Measurements from ENCODE around the gene JPH2.

JPH2 gene

GRCh38 chr20:44153636-44154043 is 33.3 kb downstream of the JPH2 start:
- H3K4me3 ChIP-seq (ENCODE audit: low read depth, low read length), result no peak overlapping the region
- no peak for DNase-seq (ENCODE audit: low read depth)
- TF ChIP-seq POLR2A (IDR thresholded peaks at IDR 0.05; ENCODE audit: extremely low read depth, insufficient read length) (no peak), MAX (IDR thresholded peaks at IDR 0.05; ENCODE audit: low read depth, low read length) (no peak), MYC (IDR thresholded peaks at IDR 0.05; ENCODE audit: low read depth, low read length) (no peak)
- TF ChIP-seq, protein P1, sequence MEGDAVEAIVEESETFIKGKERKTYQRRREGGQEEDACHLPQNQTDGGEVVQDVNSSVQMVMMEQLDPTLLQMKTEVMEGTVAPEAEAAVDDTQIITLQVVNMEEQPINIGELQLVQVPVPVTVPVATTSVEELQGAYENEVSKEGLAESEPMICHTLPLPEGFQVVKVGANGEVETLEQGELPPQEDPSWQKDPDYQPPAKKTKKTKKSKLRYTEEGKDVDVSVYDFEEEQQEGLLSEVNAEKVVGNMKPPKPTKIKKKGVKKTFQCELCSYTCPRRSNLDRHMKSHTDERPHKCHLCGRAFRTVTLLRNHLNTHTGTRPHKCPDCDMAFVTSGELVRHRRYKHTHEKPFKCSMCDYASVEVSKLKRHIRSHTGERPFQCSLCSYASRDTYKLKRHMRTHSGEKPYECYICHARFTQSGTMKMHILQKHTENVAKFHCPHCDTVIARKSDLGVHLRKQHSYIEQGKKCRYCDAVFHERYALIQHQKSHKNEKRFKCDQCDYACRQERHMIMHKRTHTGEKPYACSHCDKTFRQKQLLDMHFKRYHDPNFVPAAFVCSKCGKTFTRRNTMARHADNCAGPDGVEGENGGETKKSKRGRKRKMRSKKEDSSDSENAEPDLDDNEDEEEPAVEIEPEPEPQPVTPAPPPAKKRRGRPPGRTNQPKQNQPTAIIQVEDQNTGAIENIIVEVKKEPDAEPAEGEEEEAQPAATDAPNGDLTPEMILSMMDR (IDR thresholded peaks at IDR 0.05; ENCODE audit: low read depth, low read length), result no peak

DNA sequence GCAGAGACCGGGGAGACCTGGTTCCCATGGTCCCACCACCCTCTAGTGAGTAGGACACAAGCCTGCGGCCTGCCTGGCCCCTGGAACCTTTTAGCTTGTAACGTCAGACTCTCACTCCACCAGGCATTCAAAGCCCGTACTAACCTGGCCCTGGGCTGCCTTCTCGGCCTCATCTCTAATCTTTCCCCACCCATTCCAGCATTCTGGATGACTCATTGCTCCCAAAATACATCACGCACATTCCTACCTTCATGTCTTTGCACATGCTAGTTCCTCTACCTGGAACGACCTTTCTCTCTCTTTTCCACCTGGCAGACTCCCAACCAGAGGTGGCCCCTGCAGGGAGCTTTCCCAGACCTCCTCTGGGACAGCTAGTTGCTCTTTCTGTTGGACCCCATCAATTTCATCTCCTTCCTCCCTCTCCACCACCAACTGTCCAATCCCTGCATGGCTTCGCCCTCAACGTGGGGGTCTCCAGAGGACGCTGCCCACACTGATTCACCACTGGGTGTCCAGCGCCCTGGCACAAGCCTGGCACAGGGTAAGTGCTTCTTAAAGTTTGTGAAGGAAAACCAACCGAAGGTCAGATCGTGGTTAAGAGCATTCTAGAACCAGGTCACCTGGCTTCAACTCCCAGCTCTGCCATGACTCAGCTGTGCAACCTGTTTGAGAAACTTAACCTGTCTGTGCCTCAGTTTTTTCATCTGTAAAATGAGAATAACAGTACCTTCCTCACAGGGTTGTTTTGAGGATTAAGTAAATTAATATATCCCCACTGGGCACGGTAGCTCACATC is 35.2 kb downstream of the JPH2 start:
- TF ChIP-seq, protein P1 (IDR thresholded peaks at IDR 0.05; ENCODE audit: low read depth, low read length), result no peak
- TF ChIP-seq POLR2A (IDR thresholded peaks at IDR 0.05; ENCODE audit: extremely low read depth, insufficient read length) (no peak), MAX (IDR thresholded peaks at IDR 0.05; ENCODE audit: low read depth, low read length) (no peak), MYC (IDR thresholded peaks at IDR 0.05; ENCODE audit: low read depth, low read length) (no peak)
- H3K4me3 ChIP-seq (ENCODE audit: low read depth, low read length), result no peak overlapping the region
- DNase-seq (ENCODE audit: low read depth), result no peak

DNA sequence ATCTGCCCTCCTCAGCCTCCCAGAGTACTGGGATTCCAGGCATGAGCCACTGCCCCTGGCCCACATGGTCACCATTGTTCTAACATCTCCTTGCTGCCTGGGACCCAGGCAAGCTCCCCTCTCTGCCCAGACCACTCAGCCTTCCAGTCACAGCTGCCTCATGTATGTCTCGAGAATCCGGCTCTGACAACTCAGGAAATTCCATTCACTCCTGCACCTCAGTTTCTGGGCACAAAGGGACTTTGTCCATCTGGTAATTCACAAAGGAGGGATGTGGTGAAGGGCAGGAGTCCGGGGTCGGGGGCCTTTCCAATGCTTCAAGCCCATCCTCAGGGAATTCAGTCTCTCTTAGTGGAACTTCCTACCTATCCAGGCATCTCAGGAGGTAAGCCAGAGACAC is 40.7 kb downstream of the JPH2 start:
- H3K4me3 ChIP-seq (ENCODE audit: low read depth, low read length), result no peak overlapping the region
- DNase-seq (ENCODE audit: low read depth), result no peak
- TF ChIP-seq MAX (IDR thresholded peaks at IDR 0.05; ENCODE audit: low read depth, low read length) (no peak), MYC (IDR thresholded peaks at IDR 0.05; ENCODE audit: low read depth, low read length) (no peak), POLR2A (IDR thresholded peaks at IDR 0.05; ENCODE audit: extremely low read depth, insufficient read length) (no peak)
- TF ChIP-seq, protein P1 (IDR thresholded peaks at IDR 0.05; ENCODE audit: low read depth, low read length), result no peak

GRCh38 chr20:44145131-44145775 is 41.7 kb downstream of the JPH2 start:
- H3K4me3 ChIP-seq (ENCODE audit: low read depth, low read length), result no peak overlapping the region
- TF ChIP-seq, protein P1 (IDR thresholded peaks at IDR 0.05; ENCODE audit: low read depth, low read length), result no peak
- TF ChIP-seq POLR2A (IDR thresholded peaks at IDR 0.05; ENCODE audit: extremely low read depth, insufficient read length), result no peak
- TF ChIP-seq MYC (IDR thresholded peaks at IDR 0.05; ENCODE audit: low read depth, low read length), result no peak
- TF ChIP-seq MAX (IDR thresholded peaks at IDR 0.05; ENCODE audit: low read depth, low read length), result no peak
- DNase-seq (ENCODE audit: low read depth), result no peak

- no peak for TF ChIP-seq MYC (IDR thresholded peaks at IDR 0.05; ENCODE audit: low read depth, low read length)
- TF ChIP-seq, protein P1 (IDR thresholded peaks at IDR 0.05; ENCODE audit: low read depth, low read length), result no peak
- TF ChIP-seq POLR2A (IDR thresholded peaks at IDR 0.05; ENCODE audit: extremely low read depth, insufficient read length), result no peak
- TF ChIP-seq MAX (IDR thresholded peaks at IDR 0.05; ENCODE audit: low read depth, low read length), result no peak
- DNase-seq (ENCODE audit: low read depth), result no peak
- no peak overlapping the region for H3K4me3 ChIP-seq (ENCODE audit: low read depth, low read length)
Observed at GRCh38 chr20:44143936-44144335, 43.1 kb downstream of the JPH2 start.
